22Rv1 (cell line): ENCODE measurements around the gene MRPS31.

Experiments used
- H3K27ac ChIP-seq: fragments of 450-650 bp; 2 replicates; pipeline ENCODE4 v1.5.1; 2017
- ZFX ChIP-seq: fragments of 450-650 bp; IDR thresholded peaks from 2 replicates; pipeline ENCODE4 v1.6.1; 2017; ENCODE audit warnings: antibody characterized with exemption, borderline replicate concordance
- TF ChIP-seq, protein P1 (sequence below): fragments of 450-650 bp; IDR thresholded peaks from 2 replicates; pipeline ENCODE4 v1.5.1; 2017; ENCODE audit warnings: mild to moderate bottlenecking

The MRPS31 gene

DNA sequence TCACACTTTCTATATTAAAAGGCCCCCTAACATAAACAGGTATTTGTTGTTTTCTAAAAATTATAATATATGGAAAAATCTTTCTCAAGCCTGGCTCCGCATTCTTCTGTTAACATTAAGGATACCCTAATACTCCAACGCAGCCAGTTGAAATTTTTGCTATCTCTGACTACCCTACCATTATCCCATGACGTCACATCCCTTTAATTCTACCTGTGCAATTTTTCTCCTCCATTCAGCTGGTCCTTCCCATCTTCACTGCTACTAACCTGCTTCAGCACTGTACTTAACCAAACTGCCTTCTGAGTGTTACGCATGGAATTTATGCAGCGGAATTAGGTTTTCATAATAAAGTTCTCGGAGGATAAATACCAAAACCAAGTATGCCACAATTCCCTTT, 1.0 kb downstream of the MRPS31 start:
- H3K27ac ChIP-seq: peak overlapping the region; percentile 76; the same call in 1 of the 2 replicates
- no peak for TF ChIP-seq ZFX
- TF ChIP-seq, protein P1, sequence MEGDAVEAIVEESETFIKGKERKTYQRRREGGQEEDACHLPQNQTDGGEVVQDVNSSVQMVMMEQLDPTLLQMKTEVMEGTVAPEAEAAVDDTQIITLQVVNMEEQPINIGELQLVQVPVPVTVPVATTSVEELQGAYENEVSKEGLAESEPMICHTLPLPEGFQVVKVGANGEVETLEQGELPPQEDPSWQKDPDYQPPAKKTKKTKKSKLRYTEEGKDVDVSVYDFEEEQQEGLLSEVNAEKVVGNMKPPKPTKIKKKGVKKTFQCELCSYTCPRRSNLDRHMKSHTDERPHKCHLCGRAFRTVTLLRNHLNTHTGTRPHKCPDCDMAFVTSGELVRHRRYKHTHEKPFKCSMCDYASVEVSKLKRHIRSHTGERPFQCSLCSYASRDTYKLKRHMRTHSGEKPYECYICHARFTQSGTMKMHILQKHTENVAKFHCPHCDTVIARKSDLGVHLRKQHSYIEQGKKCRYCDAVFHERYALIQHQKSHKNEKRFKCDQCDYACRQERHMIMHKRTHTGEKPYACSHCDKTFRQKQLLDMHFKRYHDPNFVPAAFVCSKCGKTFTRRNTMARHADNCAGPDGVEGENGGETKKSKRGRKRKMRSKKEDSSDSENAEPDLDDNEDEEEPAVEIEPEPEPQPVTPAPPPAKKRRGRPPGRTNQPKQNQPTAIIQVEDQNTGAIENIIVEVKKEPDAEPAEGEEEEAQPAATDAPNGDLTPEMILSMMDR: no peak

DNA sequence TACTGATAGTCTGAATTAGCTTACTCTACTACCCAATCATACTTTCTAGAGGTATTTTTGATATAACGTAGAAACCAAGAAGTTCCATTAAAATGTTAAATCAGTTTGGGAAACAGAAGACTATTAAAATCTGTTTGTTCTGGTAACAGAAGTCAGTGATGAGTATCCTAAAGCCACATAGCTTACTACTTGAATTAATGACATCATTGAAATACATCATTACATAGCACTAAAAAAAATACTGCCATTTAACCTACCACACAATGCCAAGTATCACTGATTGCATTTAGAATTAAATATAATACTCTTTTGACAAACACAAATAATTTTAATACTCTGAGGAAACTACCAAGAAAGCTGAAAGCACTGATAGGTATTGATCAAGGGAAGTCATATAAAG, 5.4 kb downstream of the MRPS31 start:
- H3K27ac ChIP-seq: no peak overlapping the region

DNA sequence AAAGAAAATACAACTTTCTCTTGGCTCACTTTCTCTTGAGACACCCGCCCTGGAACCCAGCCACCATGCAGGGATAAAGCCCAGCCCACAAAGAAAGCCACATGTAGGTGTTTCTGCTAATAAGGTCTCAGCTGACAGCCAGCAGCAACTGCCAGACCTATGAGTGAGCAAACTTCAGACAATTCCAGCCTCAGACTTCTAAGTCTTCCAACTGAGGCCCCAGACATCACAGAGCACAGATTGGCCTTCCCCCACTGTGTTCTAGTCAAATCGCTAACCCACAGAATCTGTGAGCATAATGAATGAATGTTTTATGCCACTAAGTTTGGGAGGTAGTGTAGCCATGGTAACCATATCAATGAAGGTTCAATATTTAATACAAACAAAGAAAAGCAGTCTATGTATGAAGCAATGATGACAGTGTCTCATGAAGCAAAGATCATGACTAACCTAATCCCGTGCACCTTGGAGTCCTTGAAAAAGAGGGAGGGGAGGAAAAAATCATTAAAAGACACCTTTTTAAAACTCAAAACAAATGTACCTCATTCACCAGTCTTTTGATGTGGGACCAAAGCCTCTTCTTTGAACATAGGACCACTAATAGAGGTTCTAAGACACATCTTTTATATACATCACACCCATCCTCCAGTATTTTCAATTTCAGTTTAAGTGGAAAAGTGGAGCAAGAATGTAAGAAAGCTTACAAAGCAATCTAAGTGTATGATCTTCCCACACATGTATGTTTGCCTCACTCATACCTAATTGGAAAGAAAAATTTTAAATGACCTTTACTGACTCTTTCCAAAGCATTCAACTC, 6.2 kb downstream of the MRPS31 start:
- no peak overlapping the region for H3K27ac ChIP-seq
- TF ChIP-seq ZFX: no peak
- TF ChIP-seq, protein P1: no peak

More for the DNA sequence above, 5.4 kb downstream of the MRPS31 start:
- no peak for TF ChIP-seq ZFX
- TF ChIP-seq, protein P1: no peak

DNA sequence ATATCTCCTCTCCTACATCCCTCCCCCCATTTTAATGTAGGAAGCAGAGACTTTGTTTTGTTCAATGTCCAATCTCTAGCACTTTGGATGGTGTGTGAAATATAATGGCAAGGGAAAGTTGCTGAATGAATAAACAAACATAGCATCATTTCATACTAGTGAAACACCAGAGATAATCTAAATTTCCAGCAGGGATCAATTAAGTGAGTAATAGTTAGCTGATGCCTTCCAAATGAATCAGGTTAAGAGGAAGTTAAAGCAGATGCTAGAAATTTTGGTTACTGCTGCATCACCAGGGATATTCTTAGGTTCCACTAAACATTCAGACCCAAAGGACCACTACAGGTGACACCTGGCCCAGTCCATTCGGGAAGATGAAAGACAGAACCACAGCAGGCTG, 8.1 kb downstream of the MRPS31 start:
- no peak overlapping the region for H3K27ac ChIP-seq
- no peak for TF ChIP-seq ZFX
- TF ChIP-seq, protein P1: no peak

DNA sequence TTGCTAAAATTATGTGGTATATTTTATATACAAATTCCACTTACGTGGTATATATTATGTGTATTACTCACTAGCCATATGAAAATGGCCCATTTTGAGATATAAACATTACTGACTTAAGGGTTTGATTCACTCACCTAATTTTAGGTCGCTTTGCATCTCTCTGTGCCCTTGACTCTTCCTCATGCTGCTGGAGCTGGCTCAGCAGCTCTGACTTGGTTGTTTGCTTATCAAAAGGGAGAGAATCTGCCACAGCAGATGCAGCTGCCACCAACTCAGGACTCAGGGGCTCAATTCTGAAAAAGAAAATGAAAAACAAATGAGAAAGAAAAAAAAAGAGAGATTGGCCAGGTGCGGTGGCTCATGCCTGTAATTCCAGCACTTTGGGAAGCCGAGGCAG, 12.2 kb downstream of the MRPS31 start:
- TF ChIP-seq ZFX: no peak
- TF ChIP-seq, protein P1: no peak
- no peak overlapping the region for H3K27ac ChIP-seq

DNA sequence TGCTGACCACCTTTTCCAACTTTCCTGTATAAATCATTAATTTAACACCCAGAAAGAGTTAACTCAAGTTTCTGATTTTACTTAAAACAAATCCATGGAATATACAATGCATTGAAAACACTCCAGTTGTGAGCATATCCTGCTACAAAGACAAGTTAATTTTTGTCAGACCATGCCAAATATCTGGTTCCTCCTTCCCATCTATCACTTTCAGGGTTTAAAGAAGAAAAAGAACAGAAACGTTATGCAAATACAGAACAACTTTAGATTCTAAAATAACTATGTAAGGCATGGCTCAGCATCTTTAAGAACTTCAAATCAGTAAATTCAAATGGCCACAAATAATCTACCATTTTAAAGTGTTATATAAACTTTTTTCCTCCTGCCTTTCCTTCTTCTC, 14.9 kb downstream of the MRPS31 start:
- no peak overlapping the region for H3K27ac ChIP-seq
- no peak for TF ChIP-seq ZFX
- TF ChIP-seq, protein P1: no peak

DNA sequence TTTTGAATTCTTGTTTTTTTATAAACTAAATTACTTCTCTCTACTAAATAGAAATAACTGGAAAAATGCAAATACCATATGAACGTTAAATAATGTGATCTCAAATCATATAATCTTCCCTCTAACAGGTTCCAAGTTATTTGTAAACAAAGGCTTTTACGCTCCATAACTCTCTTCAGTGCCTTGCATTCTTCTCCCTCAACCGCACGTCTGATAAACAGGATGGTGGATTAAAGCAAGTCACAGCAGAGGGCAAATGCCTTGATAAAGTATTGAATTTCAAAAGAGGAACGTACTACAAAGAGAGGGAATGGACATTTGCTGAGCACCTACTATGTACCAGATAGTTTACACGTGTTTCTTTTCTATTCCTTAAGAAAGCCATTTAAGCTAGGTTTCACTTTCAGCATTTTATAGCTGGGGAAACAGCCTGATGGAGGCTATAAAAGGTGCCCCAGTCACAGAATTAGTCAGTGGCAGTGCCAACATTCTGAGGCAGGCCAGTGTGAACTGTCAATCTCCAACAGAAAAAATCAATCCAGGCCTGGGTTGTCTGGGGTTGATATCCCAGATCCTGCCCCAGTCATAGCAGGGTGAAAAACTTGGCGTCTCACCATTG, 15.8 kb downstream of the MRPS31 start:
- no peak overlapping the region for H3K27ac ChIP-seq
- TF ChIP-seq, protein P1: no peak
- TF ChIP-seq ZFX: no peak
